H1 (cell line): ENCODE measurements around the gene HOTAIR. TPM values are rescaled to one million over a fixed set of nuclear protein-coding genes. Genes with fewer than 3 reads are reported as not detected.

Experiments
- CTCF ChIA-PET: fragments of 300-600 bp; sonication (Branson Sonifier 250); formaldehyde crosslinking; loops from one replicate; lab custom pipeline; 2021; ENCODE audit not compliant: partially characterized antibody; lab: Charles Lee
- POLR2A ChIA-PET: fragments of 300-600 bp; sonication (Branson Sonifier 250); formaldehyde crosslinking; loops from one replicate; lab custom pipeline; 2021; ENCODE audit warnings: inconsistent platforms; ENCODE audit not compliant: partially characterized antibody; lab: Charles Lee
- DNase-seq, 2 experiments: peaks; one replicate each; pipeline versions ENCODE4 v3.0.0 to v3.0.0-alpha.2; 2010 to 2022; ENCODE audit warnings: low spot score in 2 of 2, low read depth in 1 of 2, mixed read lengths in 1 of 2
- FAIRE-seq: peaks from 2 replicates; lab custom pipeline; 2011; peaks lifted over from hg19 to GRCh38; lab: Jason Lieb, UNC
- H2AFZ ChIP-seq: 2 replicates; pipeline ENCODE4 v1.8.1; 2012; ENCODE audit warnings: low read length, inconsistent platforms
- H2AK5ac ChIP-seq: 2 replicates; pipeline ENCODE4 v1.6.1; 2013; ENCODE audit warnings: low read depth, low read length
- H2BK120ac ChIP-seq: replicated peaks from 2 replicates; pipeline ENCODE3; 2013; ENCODE audit warnings: low read depth, low read length, inconsistent platforms
- H2BK12ac ChIP-seq: 2 replicates; pipeline ENCODE4 v1.6.1; 2013; ENCODE audit warnings: low read depth, low read length
- H2BK15ac ChIP-seq: 2 replicates; pipeline ENCODE4 v1.6.1; 2013; ENCODE audit warnings: low read length
- H2BK20ac ChIP-seq: 2 replicates; pipeline ENCODE4 v1.6.1; 2013; ENCODE audit warnings: low read length
- H2BK5ac ChIP-seq: 2 replicates; pipeline ENCODE4 v1.6.1; 2013; ENCODE audit warnings: low read depth, low read length
- H3K14ac ChIP-seq: 2 replicates; pipeline ENCODE4 v1.6.1; 2013; ENCODE audit warnings: inconsistent platforms; ENCODE audit not compliant: insufficient read length
- H3K18ac ChIP-seq: 2 replicates; pipeline ENCODE4 v1.6.1; 2013; ENCODE audit warnings: low read length; ENCODE audit errors: extremely low read depth
- H3K23ac ChIP-seq: 2 replicates; pipeline ENCODE4 v1.6.1; 2013; ENCODE audit warnings: inconsistent platforms; ENCODE audit not compliant: insufficient read length
- H3K23me2 ChIP-seq: 2 replicates; pipeline ENCODE4 v1.6.1; 2013; ENCODE audit warnings: low read depth, low read length
- H3K27ac ChIP-seq: 2 replicates; pipeline ENCODE4 v1.6.1; 2011; ENCODE audit warnings: low read depth, low read length, inconsistent platforms
- H3K27me3 ChIP-seq, 4 experiments: replicated peaks in 1 of 4; 1 replicate in 1 of 4; 2 replicates in 3 of 4; pipeline versions ENCODE4 v1.6.1 to v1.8.1; 2011 to 2013; ENCODE audit warnings: low read length in 3 of 4, mild to moderate bottlenecking in 3 of 4, inconsistent platforms in 2 of 4, mixed read lengths in 2 of 4, moderate library complexity in 1 of 4; ENCODE audit not compliant: control insufficient read depth in 3 of 4, insufficient read depth in 3 of 4; ENCODE audit errors: extremely low read depth in 1 of 4
- H3K36me3 ChIP-seq, 4 experiments: 2 replicates each; pipeline versions ENCODE4 v1.6.1 to v1.8.1; 2011 to 2013; ENCODE audit warnings: mild to moderate bottlenecking in 4 of 4, low read length in 3 of 4, moderate library complexity in 2 of 4, control low read depth in 1 of 4, inconsistent platforms in 1 of 4; ENCODE audit not compliant: insufficient read depth in 4 of 4, control insufficient read depth in 2 of 4
- H3K4ac ChIP-seq: replicated peaks from 2 replicates; pipeline ENCODE3; 2013; ENCODE audit warnings: low read length, low read depth, mixed read lengths, inconsistent platforms; ENCODE audit not compliant: insufficient read length
- H3K4me1 ChIP-seq, 4 experiments: replicated peaks in 1 of 4; 1 replicate in 1 of 4; 2 replicates in 3 of 4; pipeline versions ENCODE4 v1.6.1 to v1.8.1; 2011 to 2013; ENCODE audit warnings: low read length in 3 of 4, inconsistent platforms in 2 of 4, mixed read lengths in 1 of 4; ENCODE audit not compliant: insufficient read depth in 4 of 4, control insufficient read depth in 3 of 4
- H3K4me2 ChIP-seq, 2 experiments: 2 replicates each; pipeline versions ENCODE4 v1.6.1 to v1.8.1; 2011 to 2013; ENCODE audit warnings: low read depth in 2 of 2, low read length in 2 of 2, control low read depth in 1 of 2, inconsistent platforms in 1 of 2, mild to moderate bottlenecking in 1 of 2; ENCODE audit not compliant: insufficient read depth in 1 of 2
- H3K4me3 ChIP-seq, 4 experiments: fragments of 200-600, 300-600 bp in 1 of 4; sonication (generic), shearing (Covaris generic), sonication (Bioruptor Twin) in 1 of 4; 2 replicates each; pipeline versions ENCODE4 v1.5.1 to v1.8.1; 2011 to 2016; ENCODE audit warnings: low read length in 4 of 4, low read depth in 3 of 4, control low read depth in 2 of 4, inconsistent platforms in 2 of 4, mild to moderate bottlenecking in 2 of 4, mixed read lengths in 1 of 4, moderate library complexity in 1 of 4; ENCODE audit not compliant: insufficient read depth in 2 of 4; ENCODE audit errors: extremely low read depth in 1 of 4
- H3K56ac ChIP-seq: replicated peaks from 2 replicates; pipeline ENCODE3; 2013; ENCODE audit warnings: low read depth, mild to moderate bottlenecking, mixed read lengths, low read length, inconsistent platforms; ENCODE audit not compliant: insufficient read length
- H3K79me1 ChIP-seq: 2 replicates; pipeline ENCODE4 v1.6.1; 2013; ENCODE audit warnings: low read depth, low read length, control low read depth
- H3K79me2 ChIP-seq, 2 experiments: 2 replicates each; pipeline versions ENCODE4 v1.6.1 to v1.8.1; 2012 to 2013; ENCODE audit warnings: low read length in 2 of 2, mild to moderate bottlenecking in 2 of 2, inconsistent platforms in 1 of 2; ENCODE audit not compliant: insufficient read depth in 2 of 2, control insufficient read depth in 1 of 2
- H3K9ac ChIP-seq, 4 experiments: replicated peaks in 1 of 4; 1 replicate in 1 of 4; 2 replicates in 3 of 4; pipeline versions ENCODE4 v1.6.1 to v1.8.1; 2011 to 2013; ENCODE audit warnings: low read depth in 3 of 4, low read length in 3 of 4, control low read depth in 2 of 4, mild to moderate bottlenecking in 2 of 4, moderate library complexity in 2 of 4, inconsistent platforms in 1 of 4; ENCODE audit errors: extremely low read depth in 1 of 4
- H3K9me3 ChIP-seq, 2 experiments: 2 replicates each; pipeline versions ENCODE4 v1.6.1 to v1.8.1; 2012 to 2013; ENCODE audit warnings: mild to moderate bottlenecking in 2 of 2, moderate library complexity in 2 of 2, control low read depth in 1 of 2, inconsistent platforms in 1 of 2, low read depth in 1 of 2, low read length in 1 of 2, mixed read lengths in 1 of 2; ENCODE audit not compliant: insufficient read depth in 2 of 2
- H4K20me1 ChIP-seq, 2 experiments: replicated peaks in 1 of 2; 2 replicates each; pipeline versions ENCODE3 to v1.8.1; 2011 to 2013; ENCODE audit warnings: inconsistent platforms in 2 of 2, low read length in 2 of 2, mild to moderate bottlenecking in 1 of 2; ENCODE audit not compliant: insufficient read depth in 2 of 2, control insufficient read depth in 1 of 2
- H4K5ac ChIP-seq: 2 replicates; pipeline ENCODE4 v1.6.1; 2013; ENCODE audit warnings: low read length, low read depth, mixed read lengths, inconsistent platforms; ENCODE audit not compliant: insufficient read length
- H4K8ac ChIP-seq: 2 replicates; pipeline ENCODE4 v1.8.0; 2013; ENCODE audit warnings: mild to moderate bottlenecking, moderate library complexity, low read length, inconsistent platforms; ENCODE audit not compliant: insufficient read depth; ENCODE audit errors: extremely low read depth
- H4K91ac ChIP-seq: replicated peaks from 2 replicates; pipeline ENCODE3; 2013; ENCODE audit warnings: low read length, mixed read lengths, inconsistent platforms; ENCODE audit not compliant: insufficient read length
- BRCA1 ChIP-seq: IDR thresholded peaks from 2 replicates; pipeline ENCODE4 v1.6.1; 2012; ENCODE audit warnings: low read depth, low read length, improper control_type of control experiment
- EP300 ChIP-seq, 2 experiments: IDR thresholded peaks; 1 replicate in 1 of 2; 2 replicates in 1 of 2; pipeline ENCODE4 v1.6.1; 2011 to 2012; ENCODE audit warnings: low read depth in 2 of 2, low read length in 2 of 2, mild to moderate bottlenecking in 2 of 2, borderline replicate concordance in 1 of 2, inconsistent platforms in 1 of 2, moderate library complexity in 1 of 2
- GABPA ChIP-seq: IDR thresholded peaks from 2 replicates; pipeline ENCODE4 v1.6.1; 2011; ENCODE audit warnings: mild to moderate bottlenecking, low read length, moderate library complexity, borderline replicate concordance; ENCODE audit not compliant: insufficient read depth
- JUN ChIP-seq: IDR thresholded peaks from 2 replicates; pipeline ENCODE4 v1.6.1; 2011; ENCODE audit warnings: low read depth, mild to moderate bottlenecking, improper control_type of control experiment, low read length
- KDM4A ChIP-seq: IDR thresholded peaks from one replicate; pipeline ENCODE4 v1.7.1; 2012; ENCODE audit warnings: low read depth, mild to moderate bottlenecking, moderate library complexity, low read length, inconsistent platforms; ENCODE audit not compliant: severe bottlenecking
- POLR2AphosphoS5 ChIP-seq: IDR thresholded peaks from 2 replicates; pipeline ENCODE4 v1.6.1; 2011; ENCODE audit warnings: low read depth, low read length
- RAD21 ChIP-seq, 2 experiments: IDR thresholded peaks in 1 of 2; conservative IDR thresholded peaks in 1 of 2; 2 replicates each; pipeline ENCODE4 v1.6.1; 2011; ENCODE audit warnings: low read depth in 2 of 2, low read length in 2 of 2, improper control_type of control experiment in 1 of 2, inconsistent platforms in 1 of 2, mild to moderate bottlenecking in 1 of 2, moderate library complexity in 1 of 2
- RFX5 ChIP-seq: IDR thresholded peaks from 2 replicates; pipeline ENCODE4 v1.6.1; 2011; ENCODE audit warnings: low read depth, low read length, improper control_type of control experiment, borderline replicate concordance
- WGBS, 2 experiments: shearing (Covaris generic) in 1 of 2; methylation state at CpG; one replicate each; pipeline versions ENCODE4 v1.1.6 to v1.1.7; 2013 to 2015; ENCODE audit warnings: low lambda C conversion rate in 2 of 2, mixed read lengths in 2 of 2, inconsistent platforms in 1 of 2, low coverage in 1 of 2, missing lambda C conversion rate in 1 of 2; ENCODE audit not compliant: insufficient replicate concordance in 2 of 2, insufficient coverage in 1 of 2, insufficient read length in 1 of 2; ENCODE audit errors: extremely low coverage in 1 of 2, missing lambda C conversion rate in 1 of 2; 5-methylcytosine and 5-hydroxymethylcytosine counted together
- polyA plus RNA-seq, 7 experiments: library from polyadenylated mRNA; depleted of rRNA in 3 of 7; stranded (reverse) in 5 of 7; unstranded in 2 of 7; fragments of >200 nt in 5 of 7; fragments of 200-250 nt in 2 of 7; gene quantifications; 1 replicate in 5 of 7; 2 replicates in 1 of 7; 4 replicates in 1 of 7; pipeline versions ENCODE4 v1.2.1 to v1.2.3, GENCODE V29; 2011 to 2013; ENCODE audit warnings: missing spikeins in 2 of 7, mixed read lengths in 2 of 7
- total RNA-seq: library from RNA; stranded (reverse); fragmentation: NEBNext Ultra II Directional; extraction: Animal tissue kit (Norgen Biotek cat#: 25700); gene quantifications from 2 replicates; pipeline ENCODE4 v1.2.1, GENCODE V29; 2021
- TF ChIP-seq, protein P1 (sequence below): IDR thresholded peaks from 2 replicates; pipeline ENCODE4 v1.6.1; 2012; ENCODE audit warnings: low read length, inconsistent platforms

HOTAIR gene
- total and polyA plus RNA-seq, 2 of the 8 experiments (the other 6 are each of a cell fraction or from before 2014, with no cell fraction given): not detected

DNA sequence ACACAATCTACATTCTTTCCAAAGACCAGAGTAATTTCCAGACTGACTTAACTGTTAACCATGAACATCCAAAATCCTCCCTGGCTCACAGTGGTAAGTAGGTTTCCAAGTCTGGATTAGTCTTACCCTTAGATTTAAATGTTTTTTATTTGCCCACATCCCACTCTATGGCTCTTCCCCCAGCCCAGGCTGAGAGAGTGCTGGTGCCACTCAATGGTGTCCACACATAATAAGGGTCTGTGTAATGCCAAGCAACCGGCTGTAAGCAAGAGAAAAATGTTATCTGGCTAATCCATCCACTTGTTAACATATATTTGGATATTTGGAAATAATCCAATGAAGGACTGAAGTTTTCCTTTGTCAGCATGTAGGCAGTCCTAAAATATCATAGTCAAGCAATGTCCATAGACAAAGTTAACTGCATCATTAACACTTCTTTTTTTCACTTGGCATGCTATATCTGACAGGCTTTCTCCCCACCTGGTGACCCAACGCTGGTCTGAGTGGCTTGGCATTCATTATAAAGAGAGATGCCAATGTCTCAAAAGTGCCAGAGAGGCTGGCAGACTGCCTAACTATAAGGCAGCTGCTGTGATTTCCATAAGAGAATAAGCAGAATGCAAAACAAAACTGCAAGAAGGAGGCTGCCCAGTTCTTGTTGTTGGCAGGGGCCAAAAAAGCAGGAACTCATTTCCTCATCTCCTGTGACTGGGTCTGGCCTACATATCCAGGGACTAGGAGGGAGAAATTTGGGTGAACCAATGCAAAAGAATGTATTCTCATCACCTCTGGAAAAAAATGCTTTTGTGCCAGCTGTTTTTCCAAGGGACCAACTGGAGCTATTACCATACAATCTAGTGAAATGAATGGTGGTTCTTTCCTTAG lies 50.0 kb downstream of the HOTAIR start:
- peaks cover 0 to 8% (median 2%) of the 10 kb centered on the region in 4 experiments; a peak in 4 of 7 replicates for H3K4me1 ChIP-seq
- no peaks in the 10 kb centered on the region for H3K79me2 ChIP-seq
- H3K4me3 ChIP-seq: no peak overlapping the region
- no peak overlapping the region for H4K5ac ChIP-seq
- no peak overlapping the region for H2BK15ac ChIP-seq
- POLR2A ChIA-PET: no interaction called here
- DNase-seq: no peak
- H3K4me2 ChIP-seq: no peak overlapping the region
- no peak overlapping the region for H3K18ac ChIP-seq
- no peak overlapping the region for H3K4ac ChIP-seq
- H3K9me3 ChIP-seq: no peaks in the 10 kb centered on the region
- no peaks in the 10 kb centered on the region for H3K23me2 ChIP-seq
- H4K20me1 ChIP-seq: peaks cover 4 to 11% of the 10 kb centered on the region in 2 experiments
- H3K79me1 ChIP-seq: no peaks in the 10 kb centered on the region
- peaks cover 56 to 73% (median 68%) of the 10 kb centered on the region in 4 experiments for H3K27me3 ChIP-seq
- WGBS, 2 experiments: 36% methylated on average over 2 of the region's 2 CpGs; no CpG with 5 or more reads in 1 of the 2 experiments
- H2BK120ac ChIP-seq: no peak overlapping the region
- H3K23ac ChIP-seq: no peak overlapping the region
- no peak overlapping the region for H3K14ac ChIP-seq
- H2BK20ac ChIP-seq: no peak overlapping the region
- no peak for FAIRE-seq
- H4K91ac ChIP-seq: no peak overlapping the region
- H3K27ac ChIP-seq: no peak overlapping the region
- H3K9ac ChIP-seq: no peak overlapping the region
- H3K36me3 ChIP-seq: no peaks in the 10 kb centered on the region
- H2AFZ ChIP-seq: no peak overlapping the region
- no peak overlapping the region for H2AK5ac ChIP-seq
- H2BK12ac ChIP-seq: no peak overlapping the region
- no peak overlapping the region for H4K8ac ChIP-seq
- H3K56ac ChIP-seq: no peak overlapping the region
- H2BK5ac ChIP-seq: no peak overlapping the region
- CTCF ChIA-PET: interaction anchor here (0.6 to 1.8 kb wide), 5 partner anchors 25 to 178 kb away, joined by 3 to 5 read pairs (median 3); no protein-coding TSS in a partner anchor
- TF ChIP-seq JUN: no peak
- TF ChIP-seq GABPA: no peak
- no peak for TF ChIP-seq POLR2AphosphoS5
- TF ChIP-seq RFX5: no peak
- no peak for TF ChIP-seq RAD21 (IDR thresholded peaks at IDR 0.05 in 1 of 2, conservative IDR thresholded peaks at IDR 0.05 in 1 of 2; ENCODE audit: low read depth in 2 of 2, low read length in 2 of 2)
- no peak for TF ChIP-seq EP300 (IDR thresholded peaks at IDR 0.05; ENCODE audit: borderline replicate concordance in 1 of 2, low read depth in 2 of 2, low read length in 2 of 2)
- TF ChIP-seq KDM4A: no peak
- TF ChIP-seq, protein P1, sequence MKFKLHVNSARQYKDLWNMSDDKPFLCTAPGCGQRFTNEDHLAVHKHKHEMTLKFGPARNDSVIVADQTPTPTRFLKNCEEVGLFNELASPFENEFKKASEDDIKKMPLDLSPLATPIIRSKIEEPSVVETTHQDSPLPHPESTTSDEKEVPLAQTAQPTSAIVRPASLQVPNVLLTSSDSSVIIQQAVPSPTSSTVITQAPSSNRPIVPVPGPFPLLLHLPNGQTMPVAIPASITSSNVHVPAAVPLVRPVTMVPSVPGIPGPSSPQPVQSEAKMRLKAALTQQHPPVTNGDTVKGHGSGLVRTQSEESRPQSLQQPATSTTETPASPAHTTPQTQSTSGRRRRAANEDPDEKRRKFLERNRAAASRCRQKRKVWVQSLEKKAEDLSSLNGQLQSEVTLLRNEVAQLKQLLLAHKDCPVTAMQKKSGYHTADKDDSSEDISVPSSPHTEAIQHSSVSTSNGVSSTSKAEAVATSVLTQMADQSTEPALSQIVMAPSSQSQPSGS: no peak
- no peak for TF ChIP-seq BRCA1
